Astrocyte (in vitro differentiated cells and primary cell): ENCODE data around the gene USP20. TPM values are rescaled to one million over a fixed set of nuclear protein-coding genes. Genes with fewer than 3 reads are reported as not detected.

Experiments used
- DNase-seq: peaks from one replicate; pipeline ENCODE4 v3.0.0-alpha.2; 2010; ENCODE audit warnings: low read depth
- FAIRE-seq: peaks from 2 replicates; lab custom pipeline; 2011; peaks lifted over from hg19 to GRCh38; lab: Jason Lieb, UNC
- H2AFZ ChIP-seq: 2 replicates; pipeline ENCODE4 v1.6.0; 2012; ENCODE audit warnings: low read depth, low read length, inconsistent platforms
- H3K27ac ChIP-seq: 2 replicates; pipeline ENCODE4 v1.5.1; 2011; ENCODE audit warnings: low read depth, low read length, inconsistent platforms
- H3K27me3 ChIP-seq: 2 replicates; pipeline ENCODE4 v1.6.0; 2011; ENCODE audit warnings: low read length, inconsistent platforms; ENCODE audit not compliant: insufficient read depth
- H3K36me3 ChIP-seq: 2 replicates; pipeline ENCODE4 v1.5.1; 2011; ENCODE audit warnings: low read length, inconsistent platforms; ENCODE audit not compliant: insufficient read depth
- H3K4me1 ChIP-seq: 2 replicates; pipeline ENCODE4 v1.5.1; 2011; ENCODE audit warnings: low read length, inconsistent platforms; ENCODE audit not compliant: insufficient read depth
- H3K4me2 ChIP-seq: 2 replicates; pipeline ENCODE4 v1.6.0; 2012; ENCODE audit warnings: low read length, inconsistent platforms
- H3K4me3 ChIP-seq: 2 replicates; pipeline ENCODE4 v1.5.1; 2011; ENCODE audit warnings: low read depth, mild to moderate bottlenecking, low read length, inconsistent platforms; ENCODE audit not compliant: insufficient read depth
- H3K79me2 ChIP-seq: 2 replicates; pipeline ENCODE4 v1.6.0; 2012; ENCODE audit warnings: mild to moderate bottlenecking, low read length, inconsistent platforms; ENCODE audit not compliant: insufficient read depth
- H3K9ac ChIP-seq: 2 replicates; pipeline ENCODE4 v1.6.0; 2012; ENCODE audit warnings: mild to moderate bottlenecking, low read length, inconsistent platforms
- H3K9me3 ChIP-seq: 2 replicates; pipeline ENCODE4 v1.5.1; 2012; ENCODE audit warnings: low read depth, mild to moderate bottlenecking, low read length, inconsistent platforms; ENCODE audit not compliant: insufficient read depth
- H4K20me1 ChIP-seq: 2 replicates; pipeline ENCODE4 v1.6.0; 2012; ENCODE audit warnings: low read length, inconsistent platforms; ENCODE audit not compliant: insufficient read depth
- H3K27ac Mint-ChIP-seq: one replicate; pipeline ENCODE4 v1.8.0; 2021; ENCODE audit warnings: mild to moderate bottlenecking, mixed read lengths; ENCODE audit not compliant: unreplicated experiment
- H3K27me3 Mint-ChIP-seq: one replicate; pipeline ENCODE4 v1.8.0; 2021; ENCODE audit warnings: low read depth, mixed read lengths; ENCODE audit not compliant: unreplicated experiment
- H3K36me3 Mint-ChIP-seq: one replicate; pipeline ENCODE4 v1.8.0; 2021; ENCODE audit warnings: low read depth, mixed read lengths; ENCODE audit not compliant: unreplicated experiment
- H3K4me1 Mint-ChIP-seq: one replicate; pipeline ENCODE4 v1.8.0; 2021; ENCODE audit warnings: low read depth, mixed read lengths; ENCODE audit not compliant: unreplicated experiment
- H3K4me3 Mint-ChIP-seq: one replicate; pipeline ENCODE4 v1.8.0; 2021; ENCODE audit warnings: mild to moderate bottlenecking, moderate library complexity, mixed read lengths; ENCODE audit not compliant: unreplicated experiment
- H3K9me3 Mint-ChIP-seq: one replicate; pipeline ENCODE4 v1.8.0; 2021; ENCODE audit warnings: mild to moderate bottlenecking, mixed read lengths; ENCODE audit not compliant: unreplicated experiment
- EZH2 ChIP-seq: IDR thresholded peaks from 2 replicates; pipeline ENCODE4 v1.6.1; 2012; ENCODE audit warnings: mild to moderate bottlenecking, low read length, inconsistent platforms; ENCODE audit not compliant: insufficient read depth
- total RNA-seq: library from RNA; stranded (reverse); gene quantifications from 2 replicates; pipeline ENCODE4 v1.2.1, GENCODE V29; 2021
- TF ChIP-seq, protein P1 (sequence below): IDR thresholded peaks from 2 replicates; pipeline ENCODE4 v1.5.1; 2011; ENCODE audit warnings: low read depth, mild to moderate bottlenecking, inconsistent platforms, low read length, moderate library complexity; ENCODE audit not compliant: insufficient read depth

USP20 gene
- total RNA-seq, 1 donor from 2014 or later = 24.1 TPM

DNA sequence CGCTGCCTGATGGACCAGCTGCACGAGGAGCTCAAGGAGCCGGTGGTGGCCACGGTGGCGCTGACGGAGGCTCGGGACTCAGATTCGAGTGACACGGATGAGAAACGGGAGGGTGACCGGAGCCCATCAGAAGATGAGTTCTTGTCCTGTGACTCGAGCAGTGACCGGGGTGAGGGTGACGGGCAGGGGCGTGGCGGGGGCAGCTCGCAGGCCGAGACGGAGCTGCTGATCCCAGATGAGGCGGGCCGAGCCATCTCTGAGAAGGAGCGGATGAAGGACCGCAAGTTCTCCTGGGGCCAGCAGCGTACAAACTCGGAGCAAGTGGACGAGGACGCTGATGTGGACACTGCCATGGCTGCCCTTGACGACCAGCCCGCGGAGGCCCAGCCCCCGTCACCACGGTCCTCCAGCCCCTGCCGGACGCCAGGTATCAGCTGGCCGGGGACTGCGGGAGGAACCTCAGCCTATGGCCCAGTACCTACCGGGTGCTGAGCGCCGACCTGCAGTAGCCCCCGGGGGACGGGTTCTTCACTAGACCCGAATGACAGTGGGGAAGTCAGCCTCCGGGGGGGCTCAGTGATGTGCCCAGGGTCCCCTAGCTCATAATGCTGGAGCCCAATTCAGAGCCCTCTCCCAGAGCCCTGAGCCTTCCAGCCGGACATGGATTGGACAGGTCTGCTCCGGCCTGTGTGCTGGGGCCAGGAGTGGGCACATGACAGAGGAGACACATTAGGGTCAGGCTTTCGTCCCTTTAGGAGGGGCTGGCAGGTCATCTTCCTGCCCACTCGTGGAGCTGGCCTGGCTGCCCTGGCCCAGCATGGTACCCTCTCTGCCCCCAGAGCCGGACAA, 33.0 kb downstream of the USP20 start:
- Histone ChIP-seq H3K27ac (no peak overlapping the region), H3K4me3 (no peak overlapping the region), H3K9me3 (no peaks in the 10 kb centered on the region), H4K20me1 (no peaks in the 10 kb centered on the region), H2AFZ (no peak overlapping the region), H3K4me1 (peaks cover 3% of the 10 kb centered on the region), H3K9ac (no peak overlapping the region), H3K4me2 (no peak overlapping the region), H3K79me2 (no peaks in the 10 kb centered on the region), H3K36me3 (no peaks in the 10 kb centered on the region), H3K27me3 (no peaks in the 10 kb centered on the region)
- no peaks in the 10 kb centered on the region for H3K27me3 Mint-ChIP-seq
- no peaks in the 10 kb centered on the region for H3K9me3 Mint-ChIP-seq
- H3K4me1 Mint-ChIP-seq = no peaks in the 10 kb centered on the region
- no peak overlapping the region for H3K27ac Mint-ChIP-seq
- H3K36me3 Mint-ChIP-seq = peaks cover 15% of the 10 kb centered on the region
- no peak overlapping the region for H3K4me3 Mint-ChIP-seq
- no peak for TF ChIP-seq EZH2
- TF ChIP-seq, protein P1, sequence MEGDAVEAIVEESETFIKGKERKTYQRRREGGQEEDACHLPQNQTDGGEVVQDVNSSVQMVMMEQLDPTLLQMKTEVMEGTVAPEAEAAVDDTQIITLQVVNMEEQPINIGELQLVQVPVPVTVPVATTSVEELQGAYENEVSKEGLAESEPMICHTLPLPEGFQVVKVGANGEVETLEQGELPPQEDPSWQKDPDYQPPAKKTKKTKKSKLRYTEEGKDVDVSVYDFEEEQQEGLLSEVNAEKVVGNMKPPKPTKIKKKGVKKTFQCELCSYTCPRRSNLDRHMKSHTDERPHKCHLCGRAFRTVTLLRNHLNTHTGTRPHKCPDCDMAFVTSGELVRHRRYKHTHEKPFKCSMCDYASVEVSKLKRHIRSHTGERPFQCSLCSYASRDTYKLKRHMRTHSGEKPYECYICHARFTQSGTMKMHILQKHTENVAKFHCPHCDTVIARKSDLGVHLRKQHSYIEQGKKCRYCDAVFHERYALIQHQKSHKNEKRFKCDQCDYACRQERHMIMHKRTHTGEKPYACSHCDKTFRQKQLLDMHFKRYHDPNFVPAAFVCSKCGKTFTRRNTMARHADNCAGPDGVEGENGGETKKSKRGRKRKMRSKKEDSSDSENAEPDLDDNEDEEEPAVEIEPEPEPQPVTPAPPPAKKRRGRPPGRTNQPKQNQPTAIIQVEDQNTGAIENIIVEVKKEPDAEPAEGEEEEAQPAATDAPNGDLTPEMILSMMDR = no peak
- DNase-seq (no peak), FAIRE-seq (no peak)

DNA sequence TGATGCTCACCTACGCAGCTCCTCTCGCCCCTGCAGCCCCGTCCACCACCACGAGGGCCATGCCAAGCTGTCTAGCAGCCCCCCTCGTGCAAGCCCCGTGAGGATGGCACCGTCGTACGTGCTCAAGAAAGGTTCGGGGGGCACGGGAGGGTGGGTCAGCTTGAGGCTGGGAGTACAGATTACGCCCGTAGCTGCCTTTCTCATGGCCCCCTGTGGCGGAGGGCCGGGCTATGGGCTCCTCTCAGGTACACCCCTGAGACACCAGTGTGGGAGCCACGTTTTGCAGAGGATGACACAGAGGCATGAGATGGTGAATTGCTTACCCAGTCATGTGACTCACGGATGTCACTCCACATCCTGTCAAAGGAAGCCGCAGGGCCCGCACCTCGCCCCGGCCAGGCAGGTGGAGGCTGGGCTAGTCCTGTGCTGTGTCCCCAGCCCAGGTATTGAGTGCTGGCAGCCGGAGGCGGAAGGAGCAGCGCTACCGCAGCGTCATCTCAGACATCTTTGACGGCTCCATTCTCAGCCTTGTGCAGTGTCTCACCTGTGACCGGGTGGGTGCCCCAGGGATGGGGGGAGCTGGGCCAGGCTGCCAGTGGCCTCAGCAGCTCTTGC, 33.7 kb downstream of the USP20 start:
- no peak for TF ChIP-seq EZH2
- TF ChIP-seq, protein P1 = no peak
- DNase-seq (no peak), FAIRE-seq (no peak)
- Histone ChIP-seq H3K27me3 (no peaks in the 10 kb centered on the region), H3K36me3 (no peaks in the 10 kb centered on the region), H3K79me2 (no peaks in the 10 kb centered on the region), H3K4me2 (no peak overlapping the region), H3K27ac (no peak overlapping the region), H3K4me3 (no peak overlapping the region), H3K4me1 (no peaks in the 10 kb centered on the region), H2AFZ (no peak overlapping the region), H4K20me1 (no peaks in the 10 kb centered on the region), H3K9ac (no peak overlapping the region), H3K9me3 (no peaks in the 10 kb centered on the region)
- Mint-ChIP-seq H3K36me3 (peaks cover 14% of the 10 kb centered on the region), H3K27ac (no peak overlapping the region), H3K4me3 (no peak overlapping the region), H3K27me3 (no peaks in the 10 kb centered on the region), H3K4me1 (no peaks in the 10 kb centered on the region), H3K9me3 (no peaks in the 10 kb centered on the region)
